Panc1 (cell line): ENCODE data around the gene C12orf56.
"Not testable (repeated sequence)": the region's sequence is repeated elsewhere in the genome, so short reads cannot be mapped to it uniquely, and the experiment has no call there.

ENCODE experiments used
- POLR2AphosphoS5 ChIP-seq: IDR thresholded peaks from 2 replicates; pipeline ENCODE4 v1.6.1; 2012; ENCODE audit warnings: mild to moderate bottlenecking, low read depth, low read length, moderate library complexity
- TCF7L2 ChIP-seq: IDR thresholded peaks from 2 replicates; pipeline ENCODE4 v1.6.1; 2011; ENCODE audit warnings: mild to moderate bottlenecking, low read depth, low read length, inconsistent platforms
- TF ChIP-seq, protein P1 (sequence below): fragments of 450-650 bp; IDR thresholded peaks from 2 replicates; pipeline ENCODE4 v1.5.1; 2017; ENCODE audit warnings: mild to moderate bottlenecking
- TF ChIP-seq, protein P2 (sequence below), 2 experiments: IDR thresholded peaks; 2 replicates each; pipeline ENCODE4 v1.6.1; 2011 to 2012; ENCODE audit warnings: low read depth in 2 of 2, control low read depth in 1 of 2, low read length in 1 of 2, mild to moderate bottlenecking in 1 of 2, moderate library complexity in 1 of 2; ENCODE audit not compliant: insufficient read depth in 1 of 2

DNA sequence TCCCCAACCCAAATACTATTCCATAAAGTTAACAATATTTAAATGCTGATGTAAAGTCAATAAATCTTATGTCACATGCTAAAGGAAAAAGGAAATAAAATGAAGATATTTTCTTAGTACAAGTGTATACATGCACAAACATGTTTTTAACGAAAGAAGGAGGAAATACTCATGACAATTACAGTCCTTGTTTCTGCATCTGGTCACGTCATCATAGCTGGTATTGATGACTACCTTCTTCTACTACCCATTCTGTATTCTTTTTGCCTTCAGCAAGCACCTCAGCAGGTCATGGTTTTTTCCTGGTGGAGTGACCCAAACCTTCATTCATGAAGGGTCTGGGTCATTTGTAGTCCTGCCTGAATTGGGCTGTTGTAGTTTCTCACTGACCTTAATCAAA lies 50.0 kb downstream of the C12orf56 start:
- TF ChIP-seq, protein P1, sequence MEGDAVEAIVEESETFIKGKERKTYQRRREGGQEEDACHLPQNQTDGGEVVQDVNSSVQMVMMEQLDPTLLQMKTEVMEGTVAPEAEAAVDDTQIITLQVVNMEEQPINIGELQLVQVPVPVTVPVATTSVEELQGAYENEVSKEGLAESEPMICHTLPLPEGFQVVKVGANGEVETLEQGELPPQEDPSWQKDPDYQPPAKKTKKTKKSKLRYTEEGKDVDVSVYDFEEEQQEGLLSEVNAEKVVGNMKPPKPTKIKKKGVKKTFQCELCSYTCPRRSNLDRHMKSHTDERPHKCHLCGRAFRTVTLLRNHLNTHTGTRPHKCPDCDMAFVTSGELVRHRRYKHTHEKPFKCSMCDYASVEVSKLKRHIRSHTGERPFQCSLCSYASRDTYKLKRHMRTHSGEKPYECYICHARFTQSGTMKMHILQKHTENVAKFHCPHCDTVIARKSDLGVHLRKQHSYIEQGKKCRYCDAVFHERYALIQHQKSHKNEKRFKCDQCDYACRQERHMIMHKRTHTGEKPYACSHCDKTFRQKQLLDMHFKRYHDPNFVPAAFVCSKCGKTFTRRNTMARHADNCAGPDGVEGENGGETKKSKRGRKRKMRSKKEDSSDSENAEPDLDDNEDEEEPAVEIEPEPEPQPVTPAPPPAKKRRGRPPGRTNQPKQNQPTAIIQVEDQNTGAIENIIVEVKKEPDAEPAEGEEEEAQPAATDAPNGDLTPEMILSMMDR, result not testable (repeated sequence)
- TF ChIP-seq, protein P2, sequence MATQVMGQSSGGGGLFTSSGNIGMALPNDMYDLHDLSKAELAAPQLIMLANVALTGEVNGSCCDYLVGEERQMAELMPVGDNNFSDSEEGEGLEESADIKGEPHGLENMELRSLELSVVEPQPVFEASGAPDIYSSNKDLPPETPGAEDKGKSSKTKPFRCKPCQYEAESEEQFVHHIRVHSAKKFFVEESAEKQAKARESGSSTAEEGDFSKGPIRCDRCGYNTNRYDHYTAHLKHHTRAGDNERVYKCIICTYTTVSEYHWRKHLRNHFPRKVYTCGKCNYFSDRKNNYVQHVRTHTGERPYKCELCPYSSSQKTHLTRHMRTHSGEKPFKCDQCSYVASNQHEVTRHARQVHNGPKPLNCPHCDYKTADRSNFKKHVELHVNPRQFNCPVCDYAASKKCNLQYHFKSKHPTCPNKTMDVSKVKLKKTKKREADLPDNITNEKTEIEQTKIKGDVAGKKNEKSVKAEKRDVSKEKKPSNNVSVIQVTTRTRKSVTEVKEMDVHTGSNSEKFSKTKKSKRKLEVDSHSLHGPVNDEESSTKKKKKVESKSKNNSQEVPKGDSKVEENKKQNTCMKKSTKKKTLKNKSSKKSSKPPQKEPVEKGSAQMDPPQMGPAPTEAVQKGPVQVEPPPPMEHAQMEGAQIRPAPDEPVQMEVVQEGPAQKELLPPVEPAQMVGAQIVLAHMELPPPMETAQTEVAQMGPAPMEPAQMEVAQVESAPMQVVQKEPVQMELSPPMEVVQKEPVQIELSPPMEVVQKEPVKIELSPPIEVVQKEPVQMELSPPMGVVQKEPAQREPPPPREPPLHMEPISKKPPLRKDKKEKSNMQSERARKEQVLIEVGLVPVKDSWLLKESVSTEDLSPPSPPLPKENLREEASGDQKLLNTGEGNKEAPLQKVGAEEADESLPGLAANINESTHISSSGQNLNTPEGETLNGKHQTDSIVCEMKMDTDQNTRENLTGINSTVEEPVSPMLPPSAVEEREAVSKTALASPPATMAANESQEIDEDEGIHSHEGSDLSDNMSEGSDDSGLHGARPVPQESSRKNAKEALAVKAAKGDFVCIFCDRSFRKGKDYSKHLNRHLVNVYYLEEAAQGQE (IDR thresholded peaks at IDR 0.05; ENCODE audit: insufficient read depth in 1 of 2, low read depth in 2 of 2, low read length in 1 of 2), result not testable (repeated sequence)
- not testable (repeated sequence) for TF ChIP-seq POLR2AphosphoS5, TCF7L2
